GM23248 (cell line): Measurements from ENCODE around the gene ZNF835. TPM values are rescaled to one million over a fixed set of nuclear protein-coding genes. Genes with fewer than 3 reads are reported as not detected.
A peak's percentile ranks its signal among the peaks of the same experiment; 100 is the strongest.

Source experiments
- DNase-seq: peaks from one replicate; pipeline ENCODE4 v3.0.0-alpha.2; 2015
- H2AFZ ChIP-seq: fragments of 200-600 bp; sonication (generic); 2 replicates; pipeline ENCODE4 v1.6.1; 2016; ENCODE audit warnings: antibody characterized with exemption
- H3F3A ChIP-seq: fragments of 200-600 bp; sonication (generic); 2 replicates; pipeline ENCODE4 v1.6.1; 2016; ENCODE audit warnings: mild to moderate bottlenecking, antibody characterized with exemption, mixed run types; ENCODE audit not compliant: insufficient read depth
- H3K27ac ChIP-seq: fragments of 200-600 bp; sonication (generic); 2 replicates; pipeline ENCODE4 v1.5.1; 2016; ENCODE audit warnings: mild to moderate bottlenecking
- H3K27me3 ChIP-seq: fragments of 200-600 bp; sonication (generic); replicated peaks from 2 replicates; pipeline ENCODE4 v1.6.1; 2016; ENCODE audit warnings: mild to moderate bottlenecking; ENCODE audit not compliant: insufficient read depth
- H3K36me3 ChIP-seq: fragments of 200-600 bp; sonication (generic); 2 replicates; pipeline ENCODE4 v1.6.1; 2016; ENCODE audit warnings: low read depth, mild to moderate bottlenecking
- H3K4me1 ChIP-seq: fragments of 200-600 bp; sonication (generic); 2 replicates; pipeline ENCODE4 v1.6.1; 2016; ENCODE audit warnings: mild to moderate bottlenecking; ENCODE audit not compliant: insufficient read depth
- H3K4me2 ChIP-seq: fragments of 200-600 bp; sonication (generic); one replicate; pipeline ENCODE4 v1.6.1; 2016; ENCODE audit warnings: mild to moderate bottlenecking; ENCODE audit not compliant: unreplicated experiment
- H3K4me3 ChIP-seq: fragments of 200-600 bp; sonication (generic); 2 replicates; pipeline ENCODE4 v1.5.1; 2016; ENCODE audit warnings: mild to moderate bottlenecking
- H3K79me2 ChIP-seq: fragments of 200-600 bp; sonication (generic); 2 replicates; pipeline ENCODE4 v1.6.1; 2016; ENCODE audit warnings: mild to moderate bottlenecking; ENCODE audit not compliant: insufficient read depth
- H3K9ac ChIP-seq: fragments of 200-600 bp; sonication (generic); 2 replicates; pipeline ENCODE4 v1.6.1; 2016; ENCODE audit warnings: mild to moderate bottlenecking
- H3K9me2 ChIP-seq: fragments of 200-600 bp; sonication (generic); 2 replicates; pipeline ENCODE4 v1.6.1; 2016; ENCODE audit warnings: mixed run types, mild to moderate bottlenecking, moderate library complexity; ENCODE audit not compliant: insufficient read depth
- H3K9me3 ChIP-seq: fragments of 200-600 bp; sonication (generic); one replicate; pipeline ENCODE4 v1.6.1; 2017; ENCODE audit warnings: low read depth
- H4K20me1 ChIP-seq: fragments of 200-600 bp; sonication (generic); 2 replicates; pipeline ENCODE4 v1.6.0; 2016; ENCODE audit not compliant: insufficient read depth
- EZH2 ChIP-seq: fragments of 200-600 bp; sonication (generic); IDR thresholded peaks from 2 replicates; pipeline ENCODE4 v1.6.1; 2018; ENCODE audit warnings: antibody characterized with exemption, mild to moderate bottlenecking; ENCODE audit not compliant: insufficient read depth, poor library complexity, severe bottlenecking
- EZH2phosphoT487 ChIP-seq: fragments of 200-600 bp; sonication (generic); IDR thresholded peaks from 2 replicates; pipeline ENCODE4 v1.6.1; 2018; ENCODE audit warnings: antibody characterized with exemption, moderate library complexity, mild to moderate bottlenecking, low read depth; ENCODE audit not compliant: insufficient read depth
- WGBS, 2 experiments: methylation state at CpG; one replicate each; pipeline ENCODE4 v1.1.6; 2015 to 2017; ENCODE audit warnings: low lambda C conversion rate in 2 of 2, low coverage in 1 of 2; ENCODE audit errors: missing lambda C conversion rate in 2 of 2; 5-methylcytosine and 5-hydroxymethylcytosine counted together
- in situ Hi-C: fragments of 300-500 bp; cut with MboI; formaldehyde crosslinking; loops from 2 replicates; pipeline ENCODE4 v1.15.0; 2020
- polyA plus RNA-seq: library from polyadenylated mRNA; unstranded; fragments of >200 nt; fragmentation: Nextera tagmentation; extraction: Ambion mirVana; gene quantifications from 2 replicates; pipeline ENCODE4 v1.2.1, GENCODE V29; 2016
- total RNA-seq: library from RNA; depleted of rRNA; stranded (reverse); fragments of >200 nt; shearing (Covaris generic); gene quantifications from 2 replicates; pipeline ENCODE4 v1.2.3, GENCODE V29; 2014; rRNA removed

ZNF835 gene
- not detected in 2 replicates for total RNA-seq
- 0.09 TPM in 1 of 2 replicates, not detected in the other for polyA plus RNA-seq

GRCh38 chr19:56671613-56671994 is at the start of gene ZNF835:
Gene ZNF835 (minus strand): TSS chr19:56671757. CDS start chr19:56665198, 6,559 bp downstream.
- Histone ChIP-seq H3F3A (no peaks in the 10 kb centered on the region), H3K79me2 (no peaks in the 10 kb centered on the region), H3K4me1 (no peaks in the 10 kb centered on the region), H4K20me1 (no peaks in the 10 kb centered on the region), H3K4me2 (no peak within 1 kb of the TSS), H3K9me2 (no peaks in the 10 kb centered on the region), H3K4me3 (0 out of 2 replicates have a peak within 1 kb of the TSS, but pooled peaks have one; percentile 15), H3K27ac (no peak within 1 kb of the TSS), H3K27me3 (no peaks in the 10 kb centered on the region), H3K9ac (no peak within 1 kb of the TSS), H3K9me3 (no peaks in the 10 kb centered on the region), H2AFZ (no peak within 1 kb of the TSS), H3K36me3 (no peaks in the 10 kb centered on the region)
- TF ChIP-seq EZH2 (no peak), EZH2phosphoT487 (no peak)
- peak; percentile 50 for DNase-seq
- WGBS, 2 experiments, result 7% methylated on average over 28 to 31 of the region's 32 CpGs
- in situ Hi-C loops, result no loop called here

- WGBS, 2 experiments, result 7 to 11% methylated on average over 3 of the region's 3 CpGs
- no peak for DNase-seq
- Histone ChIP-seq H3K9ac (no peak overlapping the region), H3K9me3 (no peaks in the 10 kb centered on the region), H2AFZ (no peak overlapping the region), H3K27ac (no peak overlapping the region), H3K79me2 (no peaks in the 10 kb centered on the region), H3F3A (no peaks in the 10 kb centered on the region), H3K36me3 (no peaks in the 10 kb centered on the region), H3K4me2 (no peak overlapping the region), H3K4me1 (no peaks in the 10 kb centered on the region), H3K27me3 (no peaks in the 10 kb centered on the region), H3K9me2 (no peaks in the 10 kb centered on the region), H4K20me1 (no peaks in the 10 kb centered on the region), H3K4me3 (no peak overlapping the region)
- TF ChIP-seq EZH2 (no peak), EZH2phosphoT487 (no peak)
- in situ Hi-C loops, result no loop called here
These were observed 48.7 kb upstream of the ZNF835 start for GRCh38 chr19:56720281-56720680.

GRCh38 chr19:56718231-56718630 is 46.7 kb upstream of the ZNF835 start:
- Histone ChIP-seq H3K4me1 (no peaks in the 10 kb centered on the region), H3K4me2 (no peak overlapping the region), H3K27ac (no peak overlapping the region), H3K9me2 (no peaks in the 10 kb centered on the region), H3K4me3 (no peak overlapping the region), H2AFZ (no peak overlapping the region), H4K20me1 (no peaks in the 10 kb centered on the region), H3K9me3 (no peaks in the 10 kb centered on the region), H3K79me2 (no peaks in the 10 kb centered on the region), H3K9ac (no peak overlapping the region), H3F3A (no peaks in the 10 kb centered on the region), H3K27me3 (no peaks in the 10 kb centered on the region), H3K36me3 (no peaks in the 10 kb centered on the region)
- in situ Hi-C loops, result no loop called here
- TF ChIP-seq EZH2phosphoT487, result no peak
- TF ChIP-seq EZH2, result no peak
- WGBS, 2 experiments, result 28 to 37% methylated on average over 6 of the region's 6 CpGs
- DNase-seq, result no peak

- no peaks in the 10 kb centered on the region for H3K4me1 ChIP-seq
- no peaks in the 10 kb centered on the region for H3K27me3 ChIP-seq
- TF ChIP-seq EZH2phosphoT487, result no peak
- TF ChIP-seq EZH2, result no peak
- H3K79me2 ChIP-seq, result no peaks in the 10 kb centered on the region
- DNase-seq, result no peak
- H3K9me2 ChIP-seq, result no peaks in the 10 kb centered on the region
- H3K36me3 ChIP-seq, result no peaks in the 10 kb centered on the region
- H3K4me2 ChIP-seq, result no peak overlapping the region
- in situ Hi-C loops, result no loop called here
- H4K20me1 ChIP-seq, result no peaks in the 10 kb centered on the region
- H3K4me3 ChIP-seq, result no peak overlapping the region
- no peaks in the 10 kb centered on the region for H3K9me3 ChIP-seq
- WGBS, 2 experiments, result 1 to 3% methylated on average over 9 of the region's 9 CpGs
- no peaks in the 10 kb centered on the region for H3F3A ChIP-seq
- no peak overlapping the region for H3K9ac ChIP-seq
- no peak overlapping the region for H3K27ac ChIP-seq
- H2AFZ ChIP-seq, result no peak overlapping the region
These were observed 41.2 kb upstream of the ZNF835 start for GRCh38 chr19:56712611-56713276.
